Measurements from ENCODE around the gene SMYD5. TPM values are rescaled to one million over a fixed set of nuclear protein-coding genes. Genes with fewer than 3 reads are reported as not detected.
A peak's percentile ranks its signal among the peaks of the same experiment; 100 is the strongest.
"Not testable (repeated sequence)": the region's sequence is repeated elsewhere in the genome, so short reads cannot be mapped to it uniquely, and the experiment has no call there.

SMYD5 gene
- total RNA-seq, result 10 to 100 TPM; 13.8 to 32.4 (median 18.7) TPM

- WGBS, 2 donors, result 0 to 1% methylated on average over 35 to 56 of the region's 64 CpGs
- H3K27ac ChIP-seq, result peak within 1 kb of the TSS; percentile 61 to 81 (median 72)
- no peaks in the 10 kb centered on the region for H3K9me3 ChIP-seq
- H3K4me3 ChIP-seq, result peak within 1 kb of the TSS; percentile 71 to 94 (median 82)
- H3K27me3 ChIP-seq, result no peaks in the 10 kb centered on the region
- TF ChIP-seq POLR2A (IDR thresholded peaks at IDR 0.05) (no peak), EP300 (IDR thresholded peaks at IDR 0.05) (peak; percentile 15 to 79)
- TF ChIP-seq, protein P1, sequence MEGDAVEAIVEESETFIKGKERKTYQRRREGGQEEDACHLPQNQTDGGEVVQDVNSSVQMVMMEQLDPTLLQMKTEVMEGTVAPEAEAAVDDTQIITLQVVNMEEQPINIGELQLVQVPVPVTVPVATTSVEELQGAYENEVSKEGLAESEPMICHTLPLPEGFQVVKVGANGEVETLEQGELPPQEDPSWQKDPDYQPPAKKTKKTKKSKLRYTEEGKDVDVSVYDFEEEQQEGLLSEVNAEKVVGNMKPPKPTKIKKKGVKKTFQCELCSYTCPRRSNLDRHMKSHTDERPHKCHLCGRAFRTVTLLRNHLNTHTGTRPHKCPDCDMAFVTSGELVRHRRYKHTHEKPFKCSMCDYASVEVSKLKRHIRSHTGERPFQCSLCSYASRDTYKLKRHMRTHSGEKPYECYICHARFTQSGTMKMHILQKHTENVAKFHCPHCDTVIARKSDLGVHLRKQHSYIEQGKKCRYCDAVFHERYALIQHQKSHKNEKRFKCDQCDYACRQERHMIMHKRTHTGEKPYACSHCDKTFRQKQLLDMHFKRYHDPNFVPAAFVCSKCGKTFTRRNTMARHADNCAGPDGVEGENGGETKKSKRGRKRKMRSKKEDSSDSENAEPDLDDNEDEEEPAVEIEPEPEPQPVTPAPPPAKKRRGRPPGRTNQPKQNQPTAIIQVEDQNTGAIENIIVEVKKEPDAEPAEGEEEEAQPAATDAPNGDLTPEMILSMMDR (IDR thresholded peaks at IDR 0.05), result no peak
- peaks cover 0 to 13% (median 0%) of the 10 kb centered on the region in 3 donors for H3K36me3 ChIP-seq
- H3K4me1 ChIP-seq, result peaks cover 0 to 37% (median 15%) of the 10 kb centered on the region in 4 donors
- DNase-seq (ENCODE audit: low spot score in 2 of 2), result peak; percentile 72 to 87
Observed at GRCh38 chr2:73214120-73215035, at the start of gene SMYD5. TSS of gene SMYD5 (plus strand) at chr2:73214245. CDS start at chr2:73214267, 22 bp downstream.

DNA sequence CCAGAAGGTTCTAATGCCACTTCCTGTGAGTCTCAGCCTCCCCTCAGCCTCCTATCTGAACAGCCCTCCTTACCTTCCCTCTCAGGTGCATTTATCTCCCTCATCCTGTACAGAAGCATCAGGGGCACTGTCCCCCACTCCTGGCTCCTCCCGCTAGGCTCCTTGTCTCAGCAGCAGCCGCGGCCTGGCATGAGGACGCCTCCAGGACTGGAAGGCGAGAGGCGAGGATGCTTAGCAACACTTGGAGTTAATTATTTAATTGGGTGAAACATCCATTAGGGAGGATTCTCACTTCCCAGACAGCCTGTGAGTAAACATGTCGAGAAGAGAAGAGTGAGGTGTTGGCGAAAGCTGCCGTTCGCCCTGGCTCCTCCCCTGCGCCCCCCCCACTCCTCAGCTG lies 48.1 kb upstream of the SMYD5 start:
- H3K4me1 ChIP-seq; DNase-seq (ENCODE audit: low spot score in 2 of 2); H3K9me3 ChIP-seq; H3K4me3 ChIP-seq; H3K27ac ChIP-seq; H3K27me3 ChIP-seq; H3K36me3 ChIP-seq: not testable (repeated sequence)
- WGBS, 2 donors, result 45% methylated on average over 7 of the region's 11 CpGs; no CpG with 5 or more reads in 1 of the 2 donors

GRCh38 chr2:73166813-73167212 lies 47.2 kb upstream of the SMYD5 start:
- not testable (repeated sequence) for H3K36me3 ChIP-seq; H3K4me1 ChIP-seq; H3K4me3 ChIP-seq; H3K27me3 ChIP-seq; DNase-seq (ENCODE audit: low spot score in 2 of 2); H3K27ac ChIP-seq; H3K9me3 ChIP-seq
- 71 to 95% methylated on average over 1 to 4 of the region's 8 CpGs for WGBS, 2 donors

GRCh38 chr2:73168348-73168747 lies 45.7 kb upstream of the SMYD5 start:
- H3K36me3 ChIP-seq; H3K27me3 ChIP-seq; DNase-seq (ENCODE audit: low spot score in 2 of 2); H3K4me3 ChIP-seq; H3K9me3 ChIP-seq; H3K27ac ChIP-seq; H3K4me1 ChIP-seq: not testable (repeated sequence)

DNA sequence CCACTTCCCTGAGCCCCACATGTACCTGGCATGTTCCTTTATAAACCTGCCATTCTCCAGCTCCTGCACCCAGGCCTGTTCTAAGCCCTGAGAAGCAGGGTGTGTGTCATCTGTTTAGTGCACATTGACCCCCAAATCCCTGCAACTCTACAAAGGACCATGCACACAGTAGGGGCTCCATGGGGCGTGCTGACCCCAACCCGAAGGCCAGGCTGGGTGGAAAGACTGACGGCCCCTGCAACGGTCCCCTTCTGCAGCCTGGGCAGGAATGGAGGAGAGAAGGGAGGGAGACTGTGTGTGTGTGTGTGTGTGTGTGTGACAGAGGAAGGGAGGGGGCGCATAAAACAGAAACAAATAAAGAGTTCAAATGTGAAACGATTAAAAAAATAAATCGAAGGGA lies 43.7 kb upstream of the SMYD5 start:
- H3K4me3 ChIP-seq; H3K27me3 ChIP-seq; H3K4me1 ChIP-seq; H3K27ac ChIP-seq; H3K9me3 ChIP-seq; DNase-seq (ENCODE audit: low spot score in 2 of 2); H3K36me3 ChIP-seq: not testable (repeated sequence)
- 55 to 60% methylated on average over 5 to 7 of the region's 7 CpGs for WGBS, 2 donors

GRCh38 chr2:73172963-73173362 lies 41.1 kb upstream of the SMYD5 start:
- Histone ChIP-seq H3K4me3 (no peak overlapping the region), H3K4me1 (peaks cover 0 to 26% (median 16%) of the 10 kb centered on the region in 4 donors), H3K27me3 (peaks cover 0 to 3% of the 10 kb centered on the region in 2 donors), H3K27ac (no peak overlapping the region), H3K36me3 (no peaks in the 10 kb centered on the region), H3K9me3 (no peaks in the 10 kb centered on the region)
- no peak for DNase-seq (ENCODE audit: low spot score in 2 of 2)
- TF ChIP-seq EP300 (IDR thresholded peaks at IDR 0.05) (no peak), POLR2A (IDR thresholded peaks at IDR 0.05) (no peak)
- TF ChIP-seq, protein P1 (IDR thresholded peaks at IDR 0.05), result no peak
- WGBS, 2 donors, result 64 to 74% methylated on average over 6 of the region's 6 CpGs

DNA sequence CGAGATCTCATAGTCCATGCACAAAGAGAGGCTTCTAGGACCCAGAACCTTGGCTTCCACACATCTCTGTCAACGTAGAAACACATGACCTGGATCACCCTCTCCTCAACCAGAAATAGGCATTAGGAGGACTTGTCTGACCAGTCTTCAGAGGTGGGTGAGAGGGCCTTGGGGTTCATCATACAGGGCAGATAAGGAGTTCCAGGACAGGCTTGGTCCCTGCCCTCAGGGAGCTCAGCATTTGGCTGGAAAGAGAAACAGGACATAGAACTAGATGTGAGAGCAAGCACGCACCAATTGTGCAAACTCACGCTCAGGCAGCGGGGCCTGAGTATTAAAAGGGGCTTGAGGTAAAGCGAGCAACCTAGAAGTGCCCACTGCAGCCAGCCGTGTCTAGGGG lies 40.3 kb upstream of the SMYD5 start:
- Histone ChIP-seq H3K4me3 (no peak overlapping the region), H3K27ac (no peak overlapping the region), H3K27me3 (peaks cover 0 to 12% of the 10 kb centered on the region in 2 donors), H3K36me3 (no peaks in the 10 kb centered on the region), H3K4me1 (peaks cover 0 to 27% (median 16%) of the 10 kb centered on the region in 4 donors), H3K9me3 (no peaks in the 10 kb centered on the region)
- TF ChIP-seq EP300 (IDR thresholded peaks at IDR 0.05) (no peak), POLR2A (IDR thresholded peaks at IDR 0.05) (no peak)
- TF ChIP-seq, protein P1 (IDR thresholded peaks at IDR 0.05), result no peak
- WGBS, 2 donors, result 93 to 97% methylated on average over 7 of the region's 7 CpGs
- DNase-seq (ENCODE audit: low spot score in 2 of 2), result no peak
